OCI-LY7 (cell line): ENCODE data around the gene DENND1A. TPM values are rescaled to one million over a fixed set of nuclear protein-coding genes. Genes with fewer than 3 reads are reported as not detected.

ENCODE experiments used
- BruUV-seq: library from RNA; stranded (reverse); fragments of 400-500 nt; replicated peaks from 2 replicates; lab custom pipeline; 2021; lab: Mats Ljungman, UMichigan
- CTCF ChIA-PET: fragments of 300-600 bp; sonication (Branson Sonifier 250); formaldehyde crosslinking; loops from one replicate; lab custom pipeline; 2022; ENCODE audit warnings: antibody characterized with exemption; ENCODE audit not compliant: unreplicated experiment; lab: Charles Lee
- POLR2A ChIA-PET: fragments of 300-600 bp; sonication (Branson Sonifier 250); formaldehyde crosslinking; loops from one replicate; lab custom pipeline; 2022; ENCODE audit warnings: antibody characterized with exemption; lab: Charles Lee
- DNase-seq: peaks from one replicate; pipeline ENCODE4 v3.0.0-alpha.2; 2015; ENCODE audit warnings: low spot score
- H2AFZ ChIP-seq: fragments of 200-600 bp; sonication (generic), shearing (Covaris generic); 2 replicates; pipeline ENCODE4 v1.6.1; 2014; ENCODE audit warnings: mild to moderate bottlenecking, antibody characterized with exemption, low read length, moderate library complexity
- H3K27ac ChIP-seq: fragments of 200-600 bp; sonication (generic); 2 replicates; pipeline ENCODE4 v1.5.1; 2014; ENCODE audit warnings: mixed run types, low read depth, mild to moderate bottlenecking, moderate library complexity, low read length, inconsistent platforms; ENCODE audit not compliant: poor library complexity, severe bottlenecking
- H3K36me3 ChIP-seq: fragments of 200-600 bp; sonication (generic); 2 replicates; pipeline ENCODE4 v1.6.1; 2014; ENCODE audit warnings: mild to moderate bottlenecking, antibody characterized with exemption, low read length, moderate library complexity, mixed read lengths; ENCODE audit not compliant: insufficient read depth
- H3K4me1 ChIP-seq: fragments of 200-600 bp; sonication (generic); 2 replicates; pipeline ENCODE4 v1.5.1; 2014; ENCODE audit warnings: mild to moderate bottlenecking, low read length; ENCODE audit not compliant: insufficient read depth, poor library complexity, severe bottlenecking
- H3K4me2 ChIP-seq: fragments of 200-600 bp; sonication (generic); 2 replicates; pipeline ENCODE4 v1.6.1; 2014; ENCODE audit warnings: mild to moderate bottlenecking, low read length
- H3K4me3 ChIP-seq: fragments of 200-600 bp; sonication (generic); 2 replicates; pipeline ENCODE4 v1.5.1; 2014; ENCODE audit warnings: mild to moderate bottlenecking, low read depth, low read length; ENCODE audit not compliant: poor library complexity, severe bottlenecking
- H3K79me2 ChIP-seq: fragments of 200-600 bp; sonication (generic); 2 replicates; pipeline ENCODE4 v1.6.1; 2016; ENCODE audit warnings: low read depth, mild to moderate bottlenecking, low read length, moderate library complexity, mixed read lengths; ENCODE audit not compliant: insufficient read depth
- H3K9me2 ChIP-seq: fragments of 200-600 bp; sonication (generic); 2 replicates; pipeline ENCODE4 v1.6.1; 2016; ENCODE audit warnings: mild to moderate bottlenecking, low read length, mixed read lengths; ENCODE audit not compliant: insufficient read depth
- H3K9me3 ChIP-seq: fragments of 200-600 bp; sonication (generic); 2 replicates; pipeline ENCODE4 v1.6.1; 2014; ENCODE audit warnings: mild to moderate bottlenecking, mixed run types, low read length, mixed read lengths
- H4K20me1 ChIP-seq: fragments of 200-600 bp; sonication (generic); 2 replicates; pipeline ENCODE4 v1.6.1; 2014; ENCODE audit warnings: mild to moderate bottlenecking, antibody characterized with exemption, low read length, moderate library complexity, mixed read lengths; ENCODE audit not compliant: insufficient read depth
- EZH2phosphoT487 ChIP-seq: fragments of 200-600 bp; sonication (generic); IDR thresholded peaks from 2 replicates; pipeline ENCODE4 v1.6.1; 2018; ENCODE audit warnings: low read depth, borderline replicate concordance, mild to moderate bottlenecking, mixed run types, antibody characterized with exemption, low read length, moderate library complexity, mixed read lengths
- intact Hi-C: fragments of 100-400 bp; cut with micrococcal nuclease; formaldehyde crosslinking; loops from one replicate; pipeline ENCODE4 v1.10.0; 2022; ENCODE audit not compliant: unreplicated experiment
- total RNA-seq, 2 experiments: library from RNA; depleted of rRNA in 1 of 2; stranded (reverse); fragments of >200 nt in 1 of 2; shearing (Covaris generic) in 1 of 2; gene quantifications; 2 replicates each; pipeline ENCODE4 v1.2.3, GENCODE V29; 2014 to 2022
- TF ChIP-seq, protein P1 (sequence below): fragments of 200-600 bp; sonication (generic); conservative IDR thresholded peaks from 2 replicates; pipeline ENCODE4 v1.5.1; 2014; ENCODE audit warnings: mild to moderate bottlenecking, antibody characterized with exemption, low read length, moderate library complexity, mixed read lengths

Gene DENND1A
- total RNA-seq, 2 experiments from 2014 or later, result 17.9 to 36.3 TPM

DNA sequence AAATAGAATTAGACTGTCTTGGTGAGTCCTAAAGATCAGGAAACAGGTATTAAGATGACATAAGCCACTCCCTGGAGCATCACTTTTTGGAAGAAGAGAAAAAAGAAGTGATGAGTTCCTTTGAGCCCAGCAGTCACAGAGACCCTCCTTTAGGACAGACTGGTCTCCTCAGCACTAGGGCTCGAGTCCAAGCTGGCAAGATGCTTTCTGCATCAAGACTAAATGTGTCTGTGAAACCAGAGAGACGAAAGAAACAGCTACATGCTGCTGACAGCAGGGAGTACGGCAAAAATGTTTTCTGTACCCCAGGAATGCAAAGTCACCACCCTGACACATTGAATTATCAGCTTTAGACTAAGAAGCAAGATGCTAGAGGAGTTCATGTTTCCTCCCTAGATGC, 389.5 kb downstream of the DENND1A start:
- POLR2A ChIA-PET, result interaction anchor here (0.7 kb wide), 3 partner anchors 66 to 495 kb away, joined by 3 to 4 read pairs (median 3); no protein-coding TSS in a partner anchor

GRCh38 chr9:123537809-123538208, 392.1 kb downstream of the DENND1A start:
- no peak overlapping the region for H3K27ac ChIP-seq
- no peak overlapping the region for H3K4me2 ChIP-seq
- intact Hi-C loops, result no loop called here
- no peak overlapping the region for H3K4me3 ChIP-seq
- BruUV-seq, result no TSS peak
- no peaks in the 10 kb centered on the region for H4K20me1 ChIP-seq
- no peaks in the 10 kb centered on the region for H3K36me3 ChIP-seq
- H3K9me2 ChIP-seq, result no peaks in the 10 kb centered on the region
- no peak for DNase-seq
- H2AFZ ChIP-seq, result no peak overlapping the region
- no peak for TF ChIP-seq EZH2phosphoT487
- TF ChIP-seq, protein P1, sequence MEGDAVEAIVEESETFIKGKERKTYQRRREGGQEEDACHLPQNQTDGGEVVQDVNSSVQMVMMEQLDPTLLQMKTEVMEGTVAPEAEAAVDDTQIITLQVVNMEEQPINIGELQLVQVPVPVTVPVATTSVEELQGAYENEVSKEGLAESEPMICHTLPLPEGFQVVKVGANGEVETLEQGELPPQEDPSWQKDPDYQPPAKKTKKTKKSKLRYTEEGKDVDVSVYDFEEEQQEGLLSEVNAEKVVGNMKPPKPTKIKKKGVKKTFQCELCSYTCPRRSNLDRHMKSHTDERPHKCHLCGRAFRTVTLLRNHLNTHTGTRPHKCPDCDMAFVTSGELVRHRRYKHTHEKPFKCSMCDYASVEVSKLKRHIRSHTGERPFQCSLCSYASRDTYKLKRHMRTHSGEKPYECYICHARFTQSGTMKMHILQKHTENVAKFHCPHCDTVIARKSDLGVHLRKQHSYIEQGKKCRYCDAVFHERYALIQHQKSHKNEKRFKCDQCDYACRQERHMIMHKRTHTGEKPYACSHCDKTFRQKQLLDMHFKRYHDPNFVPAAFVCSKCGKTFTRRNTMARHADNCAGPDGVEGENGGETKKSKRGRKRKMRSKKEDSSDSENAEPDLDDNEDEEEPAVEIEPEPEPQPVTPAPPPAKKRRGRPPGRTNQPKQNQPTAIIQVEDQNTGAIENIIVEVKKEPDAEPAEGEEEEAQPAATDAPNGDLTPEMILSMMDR, result no peak
- no peaks in the 10 kb centered on the region for H3K79me2 ChIP-seq
- H3K4me1 ChIP-seq, result no peaks in the 10 kb centered on the region
- no peaks in the 10 kb centered on the region; the same call in 1 of the 2 replicates for H3K9me3 ChIP-seq
- CTCF ChIA-PET, result no interaction called here
- POLR2A ChIA-PET, result no interaction called here

More for the DNA sequence above, 389.5 kb downstream of the DENND1A start:
- Histone ChIP-seq H3K9me3 (no peaks in the 10 kb centered on the region), H3K9me2 (no peaks in the 10 kb centered on the region), H3K27ac (no peak overlapping the region), H3K4me1 (no peaks in the 10 kb centered on the region), H3K79me2 (no peaks in the 10 kb centered on the region), H3K36me3 (no peaks in the 10 kb centered on the region), H2AFZ (no peak overlapping the region), H3K4me2 (no peak overlapping the region), H3K4me3 (no peak overlapping the region), H4K20me1 (no peaks in the 10 kb centered on the region)
- intact Hi-C loops, result loop anchor here (5.0 to 10.0 kb wide), 2 partner anchors 138 to 584 kb away; no protein-coding TSS in a partner anchor
- DNase-seq, result no peak
- CTCF ChIA-PET, result interaction anchor here (0.6 kb wide), 1 partner anchor 680 kb away, joined by 3 read pairs; no protein-coding TSS in a partner anchor
- no peak for TF ChIP-seq EZH2phosphoT487
- TF ChIP-seq, protein P1, result no peak
- BruUV-seq, result no TSS peak

GRCh38 chr9:123536455-123536868, 393.5 kb downstream of the DENND1A start:
- Histone ChIP-seq H3K36me3 (no peaks in the 10 kb centered on the region), H3K4me3 (no peak overlapping the region), H2AFZ (no peak overlapping the region), H3K9me3 (no peaks in the 10 kb centered on the region; the same call in 1 of the 2 replicates), H3K9me2 (no peaks in the 10 kb centered on the region), H3K4me2 (no peak overlapping the region), H3K79me2 (no peaks in the 10 kb centered on the region), H3K4me1 (no peaks in the 10 kb centered on the region), H3K27ac (no peak overlapping the region), H4K20me1 (no peaks in the 10 kb centered on the region)
- TF ChIP-seq EZH2phosphoT487, result no peak
- TF ChIP-seq, protein P1, result no peak
- POLR2A ChIA-PET, result interaction anchor here (0.7 to 1.1 kb wide), 3 partner anchors 558 to 835 kb away, joined by 3 to 4 read pairs (median 3); no protein-coding TSS in a partner anchor
- BruUV-seq, result no TSS peak
- CTCF ChIA-PET, result no interaction called here
- intact Hi-C loops, result no loop called here
- DNase-seq, result no peak
